H1 (cell line): Measurements from ENCODE around the gene FGFBP1.

Experiments
- BCL11A ChIP-seq, 2 experiments: IDR thresholded peaks; one replicate each; pipeline ENCODE4 v1.6.1; 2011; ENCODE audit warnings: low read depth in 2 of 2, low read length in 2 of 2, mild to moderate bottlenecking in 2 of 2
- CEBPB ChIP-seq: IDR thresholded peaks from 2 replicates; pipeline ENCODE4 v1.6.1; 2012; ENCODE audit warnings: low read depth, low read length
- CHD2 ChIP-seq: IDR thresholded peaks from 2 replicates; pipeline ENCODE4 v1.6.1; 2012; ENCODE audit warnings: low read length, improper control_type of control experiment
- CTCF ChIP-seq, 3 experiments: IDR thresholded peaks; 1 replicate in 2 of 3; 2 replicates in 1 of 3; pipeline versions ENCODE4 v1.5.1 to v1.6.1; 2011; ENCODE audit warnings: low read length in 3 of 3, mild to moderate bottlenecking in 3 of 3, inconsistent platforms in 2 of 3, low read depth in 1 of 3, moderate library complexity in 1 of 3; ENCODE audit not compliant: insufficient read depth in 1 of 3; ENCODE audit errors: control extremely low read depth in 1 of 3
- EP300 ChIP-seq, 2 experiments: IDR thresholded peaks; 1 replicate in 1 of 2; 2 replicates in 1 of 2; pipeline ENCODE4 v1.6.1; 2011 to 2012; ENCODE audit warnings: low read depth in 2 of 2, low read length in 2 of 2, mild to moderate bottlenecking in 2 of 2, borderline replicate concordance in 1 of 2, inconsistent platforms in 1 of 2, moderate library complexity in 1 of 2
- EZH2 ChIP-seq: fragments of 200-600 bp; sonication (generic); IDR thresholded peaks from 2 replicates; pipeline ENCODE4 v1.7.1; 2012; ENCODE audit warnings: low read depth, mild to moderate bottlenecking, moderate library complexity, low read length, inconsistent platforms; ENCODE audit not compliant: severe bottlenecking
- MAX ChIP-seq: IDR thresholded peaks from 2 replicates; pipeline ENCODE4 v1.6.1; 2012; ENCODE audit warnings: inconsistent platforms
- POLR2A ChIP-seq, 2 experiments: IDR thresholded peaks; 1 replicate in 1 of 2; 2 replicates in 1 of 2; pipeline ENCODE4 v1.6.1; 2011; ENCODE audit warnings: low read depth in 2 of 2, low read length in 2 of 2, mild to moderate bottlenecking in 2 of 2; ENCODE audit errors: control extremely low read depth in 1 of 2
- RBBP5 ChIP-seq: IDR thresholded peaks from 2 replicates; pipeline ENCODE4 v1.7.1; 2012; ENCODE audit warnings: low read depth, mild to moderate bottlenecking, inconsistent platforms, low read length, moderate library complexity, borderline replicate concordance
- SIRT6 ChIP-seq: IDR thresholded peaks from one replicate; pipeline ENCODE4 v1.7.1; 2012; ENCODE audit warnings: low read length, inconsistent platforms
- TEAD4 ChIP-seq: IDR thresholded peaks from 2 replicates; pipeline ENCODE4 v1.6.1; 2012; ENCODE audit warnings: low read depth, low read length, inconsistent platforms, mixed read lengths

GRCh38 chr4:15902746-15903145 is 35.8 kb downstream of the FGFBP1 start:
- no peak for TF ChIP-seq POLR2A (IDR thresholded peaks at IDR 0.05; ENCODE audit: control extremely low read depth in 1 of 2, low read depth in 2 of 2, low read length in 2 of 2)
- TF ChIP-seq SIRT6 = no peak
- no peak for TF ChIP-seq EP300 (IDR thresholded peaks at IDR 0.05; ENCODE audit: borderline replicate concordance in 1 of 2, low read depth in 2 of 2, low read length in 2 of 2)
- no peak for TF ChIP-seq CHD2
- TF ChIP-seq CTCF (IDR thresholded peaks at IDR 0.05; ENCODE audit: control extremely low read depth in 1 of 3, insufficient read depth in 1 of 3, low read depth in 1 of 3, low read length in 3 of 3) = no peak
- no peak for TF ChIP-seq MAX
- TF ChIP-seq RBBP5 = no peak
- TF ChIP-seq TEAD4 = no peak
- TF ChIP-seq EZH2 = no peak
- no peak for TF ChIP-seq CEBPB
- no peak for TF ChIP-seq BCL11A (IDR thresholded peaks at IDR 0.05; ENCODE audit: low read depth in 2 of 2, low read length in 2 of 2)
